Nephron (organoid): ENCODE results near the gene MYOM1.

ENCODE experiments used
- H3K27ac Mint-ChIP-seq, 3 experiments: 2 replicates each; pipeline ENCODE4 v1.8.0; 2020; ENCODE audit warnings: mixed read lengths in 3 of 3, mild to moderate bottlenecking in 2 of 3, moderate library complexity in 1 of 3
- H3K27me3 Mint-ChIP-seq: 2 replicates; pipeline ENCODE4 v1.8.0; 2021; ENCODE audit warnings: low read depth, mild to moderate bottlenecking, moderate library complexity, mixed read lengths
- H3K36me3 Mint-ChIP-seq: 2 replicates; pipeline ENCODE4 v1.8.0; 2020; ENCODE audit warnings: low read depth, mixed read lengths
- H3K4me1 Mint-ChIP-seq: 2 replicates; pipeline ENCODE4 v1.8.0; 2020; ENCODE audit warnings: mixed read lengths
- H3K4me3 Mint-ChIP-seq, 3 experiments: 2 replicates each; pipeline ENCODE4 v1.8.0; 2020; ENCODE audit warnings: mild to moderate bottlenecking in 3 of 3, mixed read lengths in 3 of 3, moderate library complexity in 2 of 3
- H3K9me3 Mint-ChIP-seq: 2 replicates; pipeline ENCODE4 v1.8.0; 2020; ENCODE audit warnings: mixed read lengths
- TF ChIP-seq, protein P1 (sequence below), 3 experiments: fragments of 200-600 bp; sonication (generic); IDR thresholded peaks; one replicate each; pipeline ENCODE4 v1.5.0; 2021; ENCODE audit warnings: antibody characterized with exemption in 3 of 3; ENCODE audit not compliant: unreplicated experiment in 3 of 3

Gene MYOM1

GRCh38 chr18:3219631-3220335 lies at the start of gene MYOM1:
TSS of gene MYOM1 (minus strand) at chr18:3219968. CDS start at chr18:3215223, 4,745 bp downstream.
- no peaks in the 10 kb centered on the region for H3K9me3 Mint-ChIP-seq
- no peaks in the 10 kb centered on the region for H3K27me3 Mint-ChIP-seq
- peak within 1 kb of the TSS; percentile 38 to 87 (median 67) for H3K27ac Mint-ChIP-seq
- peak within 1 kb of the TSS; percentile 22 to 84 (median 61) for H3K4me3 Mint-ChIP-seq
- no peaks in the 10 kb centered on the region for H3K36me3 Mint-ChIP-seq
- TF ChIP-seq, protein P1, sequence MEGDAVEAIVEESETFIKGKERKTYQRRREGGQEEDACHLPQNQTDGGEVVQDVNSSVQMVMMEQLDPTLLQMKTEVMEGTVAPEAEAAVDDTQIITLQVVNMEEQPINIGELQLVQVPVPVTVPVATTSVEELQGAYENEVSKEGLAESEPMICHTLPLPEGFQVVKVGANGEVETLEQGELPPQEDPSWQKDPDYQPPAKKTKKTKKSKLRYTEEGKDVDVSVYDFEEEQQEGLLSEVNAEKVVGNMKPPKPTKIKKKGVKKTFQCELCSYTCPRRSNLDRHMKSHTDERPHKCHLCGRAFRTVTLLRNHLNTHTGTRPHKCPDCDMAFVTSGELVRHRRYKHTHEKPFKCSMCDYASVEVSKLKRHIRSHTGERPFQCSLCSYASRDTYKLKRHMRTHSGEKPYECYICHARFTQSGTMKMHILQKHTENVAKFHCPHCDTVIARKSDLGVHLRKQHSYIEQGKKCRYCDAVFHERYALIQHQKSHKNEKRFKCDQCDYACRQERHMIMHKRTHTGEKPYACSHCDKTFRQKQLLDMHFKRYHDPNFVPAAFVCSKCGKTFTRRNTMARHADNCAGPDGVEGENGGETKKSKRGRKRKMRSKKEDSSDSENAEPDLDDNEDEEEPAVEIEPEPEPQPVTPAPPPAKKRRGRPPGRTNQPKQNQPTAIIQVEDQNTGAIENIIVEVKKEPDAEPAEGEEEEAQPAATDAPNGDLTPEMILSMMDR (IDR thresholded peaks at IDR 0.05; ENCODE audit: unreplicated experiment in 3 of 3) = no peak
- peaks cover 48% of the 10 kb centered on the region for H3K4me1 Mint-ChIP-seq

GRCh38 chr18:3269241-3269913 lies 49.6 kb upstream of the MYOM1 start:
- no peaks in the 10 kb centered on the region for H3K27me3 Mint-ChIP-seq
- H3K27ac Mint-ChIP-seq = no peak overlapping the region
- H3K4me1 Mint-ChIP-seq = peaks cover 27% of the 10 kb centered on the region
- H3K4me3 Mint-ChIP-seq = no peak overlapping the region
- TF ChIP-seq, protein P1 (IDR thresholded peaks at IDR 0.05; ENCODE audit: unreplicated experiment in 3 of 3) = no peak
- no peaks in the 10 kb centered on the region for H3K9me3 Mint-ChIP-seq
- peaks cover 16% of the 10 kb centered on the region for H3K36me3 Mint-ChIP-seq

DNA sequence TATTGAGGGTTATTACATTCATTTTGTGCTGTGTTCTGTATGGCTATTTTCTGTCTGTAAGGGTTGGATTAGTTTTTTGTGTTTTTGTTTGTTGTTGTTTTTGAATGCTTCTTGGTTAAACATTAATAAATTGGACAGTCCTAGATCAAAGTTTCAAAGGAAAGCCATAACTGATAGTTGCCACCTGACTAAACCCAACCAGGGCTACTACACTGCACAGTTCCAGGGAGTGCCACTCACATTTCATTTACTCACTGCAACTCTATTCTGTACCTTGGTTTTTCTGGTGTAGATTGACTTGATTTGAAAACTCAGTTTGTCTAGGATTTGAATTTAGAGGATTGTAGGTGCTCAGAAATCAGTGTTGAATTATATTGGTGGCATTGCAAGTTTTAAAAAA lies 48.5 kb upstream of the MYOM1 start:
- TF ChIP-seq, protein P1 (IDR thresholded peaks at IDR 0.05; ENCODE audit: unreplicated experiment in 3 of 3) = no peak

GRCh38 chr18:3266062-3266608 lies 46.4 kb upstream of the MYOM1 start:
- H3K4me1 Mint-ChIP-seq = peaks cover 47% of the 10 kb centered on the region

More for the DNA sequence above, 48.5 kb upstream of the MYOM1 start:
- H3K9me3 Mint-ChIP-seq = no peaks in the 10 kb centered on the region
- H3K36me3 Mint-ChIP-seq = peaks cover 5% of the 10 kb centered on the region
- H3K27ac Mint-ChIP-seq = no peak overlapping the region
- H3K4me1 Mint-ChIP-seq = peaks cover 35% of the 10 kb centered on the region
- no peaks in the 10 kb centered on the region for H3K27me3 Mint-ChIP-seq
- H3K4me3 Mint-ChIP-seq = no peak overlapping the region

GRCh38 chr18:3265564-3266033 lies 45.8 kb upstream of the MYOM1 start:
- no peaks in the 10 kb centered on the region for H3K27me3 Mint-ChIP-seq
- H3K4me3 Mint-ChIP-seq = peak overlapping the region in 2 of 3 experiments; percentile 6 to 12
- peaks cover 4% of the 10 kb centered on the region for H3K36me3 Mint-ChIP-seq
- H3K9me3 Mint-ChIP-seq = no peaks in the 10 kb centered on the region
- H3K27ac Mint-ChIP-seq = peak overlapping the region in 2 of 3 experiments; percentile 2 to 8
- peaks cover 53% of the 10 kb centered on the region for H3K4me1 Mint-ChIP-seq
- TF ChIP-seq, protein P1 (IDR thresholded peaks at IDR 0.05; ENCODE audit: unreplicated experiment in 3 of 3) = no peak

More at GRCh38 chr18:3266062-3266608, 46.4 kb upstream of the MYOM1 start:
- no peaks in the 10 kb centered on the region for H3K9me3 Mint-ChIP-seq
- H3K27ac Mint-ChIP-seq = no peak overlapping the region
- H3K36me3 Mint-ChIP-seq = no peaks in the 10 kb centered on the region
- H3K27me3 Mint-ChIP-seq = no peaks in the 10 kb centered on the region
- TF ChIP-seq, protein P1 (IDR thresholded peaks at IDR 0.05; ENCODE audit: unreplicated experiment in 3 of 3) = no peak
- H3K4me3 Mint-ChIP-seq = no peak overlapping the region
